Measurements from ENCODE around the gene BLTP1.
"Not testable (repeated sequence)": the region's sequence is repeated elsewhere in the genome, so short reads cannot be mapped to it uniquely, and the experiment has no call there.

BLTP1 gene

GRCh38 chr4:122151982-122152710, at the start of gene BLTP1:
Gene BLTP1 (plus strand): TSS chr4:122152331. CDS start chr4:122170648, 18,317 bp downstream.
- peak; percentile 85 to 87 for DNase-seq

GRCh38 chr4:122104184-122104583, 47.9 kb upstream of the BLTP1 start:
- no peak for DNase-seq

GRCh38 chr4:122107680-122108079, 44.5 kb upstream of the BLTP1 start:
- DNase-seq: no peak

GRCh38 chr4:122110304-122110703, 41.8 kb upstream of the BLTP1 start:
- DNase-seq: not testable (repeated sequence)

GRCh38 chr4:122117743-122118142, 34.4 kb upstream of the BLTP1 start:
- peak in 1 of 2 experiments; percentile 0 for DNase-seq

- no peak for DNase-seq
These were observed 33.9 kb upstream of the BLTP1 start for GRCh38 chr4:122118243-122118642.

- no peak for DNase-seq
These were observed 32.4 kb upstream of the BLTP1 start for GRCh38 chr4:122119739-122120138.

- DNase-seq: no peak
These were observed 30.5 kb upstream of the BLTP1 start for GRCh38 chr4:122121593-122121992.

GRCh38 chr4:122122083-122122482, 30.0 kb upstream of the BLTP1 start:
- DNase-seq: no peak

- DNase-seq: no peak
These were observed 23.1 kb upstream of the BLTP1 start for GRCh38 chr4:122129061-122129460.

GRCh38 chr4:122131562-122132157, 20.5 kb upstream of the BLTP1 start:
- no peak for DNase-seq

GRCh38 chr4:122132891-122133290, 19.2 kb upstream of the BLTP1 start:
- no peak for DNase-seq

GRCh38 chr4:122139139-122139538, 13.0 kb upstream of the BLTP1 start:
- no peak for DNase-seq

GRCh38 chr4:122140834-122141233, 11.3 kb upstream of the BLTP1 start:
- DNase-seq: no peak

GRCh38 chr4:122142687-122143086, 9.4 kb upstream of the BLTP1 start:
- no peak for DNase-seq

- no peak for DNase-seq
These were observed 5.5 kb upstream of the BLTP1 start for GRCh38 chr4:122146652-122147051.

- no peak for DNase-seq
These were observed 1.2 kb upstream of the BLTP1 start for GRCh38 chr4:122150931-122151330.

GRCh38 chr4:122152711-122153226, 638 bp downstream of the BLTP1 start:
- peak; percentile 10 to 15 for DNase-seq

- no peak for DNase-seq
These were observed 4.7 kb downstream of the BLTP1 start for GRCh38 chr4:122156819-122157218.

- no peak for DNase-seq
These were observed 11.2 kb downstream of the BLTP1 start for GRCh38 chr4:122163301-122163700.

- no peak for DNase-seq
These were observed 11.6 kb downstream of the BLTP1 start for GRCh38 chr4:122163767-122164166.

- DNase-seq: no peak
These were observed 15.2 kb downstream of the BLTP1 start for GRCh38 chr4:122167369-122167768.

- DNase-seq: no peak
These were observed 18.6 kb downstream of the BLTP1 start for GRCh38 chr4:122170775-122171174.

- no peak for DNase-seq
These were observed 19.2 kb downstream of the BLTP1 start for GRCh38 chr4:122171323-122171722.

Measured in stimulated activated CD4-positive, alpha-beta T cell treated with anti-CD3 and anti-CD28 coated beads, Interleukin-4, amount 100 ng/mL, for 4 hours (primary cell).